Measurements from ENCODE around the gene DENND1A.

DNA sequence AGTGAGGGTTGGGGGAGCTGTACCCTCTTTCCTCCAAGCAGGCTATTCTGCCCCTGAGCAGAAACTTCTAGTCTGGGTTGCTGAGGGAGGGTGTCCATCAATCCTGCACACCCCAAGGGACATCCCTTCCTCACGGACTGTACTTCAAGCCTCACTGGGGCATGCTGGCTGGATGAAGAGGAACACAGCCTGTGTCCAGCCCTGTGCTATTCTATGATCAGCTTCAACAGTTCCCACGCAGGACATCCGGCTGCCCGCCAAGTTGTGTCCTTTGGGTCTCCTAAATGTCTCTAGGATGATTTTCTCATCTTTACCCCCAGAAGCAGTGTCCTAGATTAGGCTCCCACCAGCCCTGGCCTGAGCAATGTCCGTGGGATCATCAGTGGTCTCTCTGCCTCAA is 505.8 kb downstream of the DENND1A start:
- TF ChIP-seq, protein P1, sequence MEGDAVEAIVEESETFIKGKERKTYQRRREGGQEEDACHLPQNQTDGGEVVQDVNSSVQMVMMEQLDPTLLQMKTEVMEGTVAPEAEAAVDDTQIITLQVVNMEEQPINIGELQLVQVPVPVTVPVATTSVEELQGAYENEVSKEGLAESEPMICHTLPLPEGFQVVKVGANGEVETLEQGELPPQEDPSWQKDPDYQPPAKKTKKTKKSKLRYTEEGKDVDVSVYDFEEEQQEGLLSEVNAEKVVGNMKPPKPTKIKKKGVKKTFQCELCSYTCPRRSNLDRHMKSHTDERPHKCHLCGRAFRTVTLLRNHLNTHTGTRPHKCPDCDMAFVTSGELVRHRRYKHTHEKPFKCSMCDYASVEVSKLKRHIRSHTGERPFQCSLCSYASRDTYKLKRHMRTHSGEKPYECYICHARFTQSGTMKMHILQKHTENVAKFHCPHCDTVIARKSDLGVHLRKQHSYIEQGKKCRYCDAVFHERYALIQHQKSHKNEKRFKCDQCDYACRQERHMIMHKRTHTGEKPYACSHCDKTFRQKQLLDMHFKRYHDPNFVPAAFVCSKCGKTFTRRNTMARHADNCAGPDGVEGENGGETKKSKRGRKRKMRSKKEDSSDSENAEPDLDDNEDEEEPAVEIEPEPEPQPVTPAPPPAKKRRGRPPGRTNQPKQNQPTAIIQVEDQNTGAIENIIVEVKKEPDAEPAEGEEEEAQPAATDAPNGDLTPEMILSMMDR (IDR thresholded peaks at IDR 0.05): no peak
- no peak for TF ChIP-seq POLR2A (IDR thresholded peaks at IDR 0.05)

All from right lobe of liver (tissue), 4 donors.